Panc1 (cell line): ENCODE measurements around the gene TOP1. TPM values are rescaled to one million over a fixed set of nuclear protein-coding genes. Genes with fewer than 3 reads are reported as not detected.
A peak's percentile ranks its signal among the peaks of the same experiment; 100 is the strongest.
"Not testable (repeated sequence)": the region's sequence is repeated elsewhere in the genome, so short reads cannot be mapped to it uniquely, and the experiment has no call there.

Experiments
- ATAC-seq: fragments of 200-7000 bp; cut with Tn5 transposase; 2 replicates; pipeline ENCODE4 v1.9.1; 2020; ENCODE audit warnings: mild to moderate bottlenecking, moderate library complexity
- BruUV-seq: library from RNA; stranded (reverse); fragments of 400-500 nt; replicated peaks from 2 replicates; lab custom pipeline; 2021; lab: Mats Ljungman, UMichigan
- CTCF ChIA-PET: fragments of 300-600 bp; sonication (Branson Sonifier 250); formaldehyde crosslinking; loops from one replicate; lab custom pipeline; 2022; ENCODE audit warnings: antibody characterized with exemption; lab: Charles Lee
- POLR2A ChIA-PET: fragments of 300-600 bp; sonication (Branson Sonifier 250); formaldehyde crosslinking; loops from one replicate; lab custom pipeline; 2022; ENCODE audit warnings: antibody characterized with exemption; lab: Charles Lee
- DNase-seq: peaks from one replicate; pipeline ENCODE4 v3.0.0-alpha.2; 2010; ENCODE audit warnings: low read depth, low spot score
- H3K27ac ChIP-seq: 2 replicates; pipeline ENCODE4 v1.5.1; 2011; ENCODE audit warnings: mild to moderate bottlenecking, low read length, inconsistent platforms
- H3K27me3 ChIP-seq: fragments of 200-500 bp; sonication (Bioruptor generic); 2 replicates; pipeline ENCODE4 v1.6.0; 2014; ENCODE audit warnings: low read length, inconsistent platforms; ENCODE audit not compliant: control insufficient read depth, insufficient read depth
- H3K36me3 ChIP-seq: fragments of 200-500 bp; sonication (Bioruptor generic); 2 replicates; pipeline ENCODE4 v1.5.1; 2014; ENCODE audit warnings: inconsistent platforms, mild to moderate bottlenecking, low read length, moderate library complexity; ENCODE audit not compliant: control insufficient read depth, insufficient read depth
- H3K4me1 ChIP-seq: 2 replicates; pipeline ENCODE4 v1.5.1; 2011; ENCODE audit warnings: inconsistent platforms, mild to moderate bottlenecking, low read length, moderate library complexity; ENCODE audit not compliant: control insufficient read depth, insufficient read depth
- H3K4me3 ChIP-seq, 2 experiments: 2 replicates each; pipeline ENCODE4 v1.5.1; 2011 to 2012; ENCODE audit warnings: low read depth in 2 of 2, low read length in 2 of 2, mild to moderate bottlenecking in 2 of 2, inconsistent platforms in 1 of 2, moderate library complexity in 1 of 2
- H3K9me3 ChIP-seq: fragments of 200-500 bp; sonication (Bioruptor generic); 2 replicates; pipeline ENCODE4 v1.5.1; 2014; ENCODE audit warnings: low read depth, mild to moderate bottlenecking, inconsistent platforms, low read length, moderate library complexity; ENCODE audit not compliant: control insufficient read depth, insufficient read depth
- CTCF ChIP-seq: fragments of 450-650 bp; IDR thresholded peaks from 2 replicates; pipeline ENCODE4 v1.5.1; 2017; ENCODE audit warnings: mild to moderate bottlenecking
- POLR2AphosphoS5 ChIP-seq: IDR thresholded peaks from 2 replicates; pipeline ENCODE4 v1.6.1; 2012; ENCODE audit warnings: mild to moderate bottlenecking, low read depth, low read length, moderate library complexity
- REST ChIP-seq, 2 experiments: IDR thresholded peaks; 2 replicates each; pipeline ENCODE4 v1.6.1; 2011 to 2012; ENCODE audit warnings: low read depth in 2 of 2, control low read depth in 1 of 2, low read length in 1 of 2, mild to moderate bottlenecking in 1 of 2, moderate library complexity in 1 of 2; ENCODE audit not compliant: insufficient read depth in 1 of 2
- SIN3A ChIP-seq: IDR thresholded peaks from 2 replicates; pipeline ENCODE4 v1.6.1; 2012; ENCODE audit warnings: low read depth, mild to moderate bottlenecking, low read length, moderate library complexity, borderline replicate concordance; ENCODE audit not compliant: insufficient read depth
- TCF7L2 ChIP-seq: IDR thresholded peaks from 2 replicates; pipeline ENCODE4 v1.6.1; 2011; ENCODE audit warnings: mild to moderate bottlenecking, low read depth, low read length, inconsistent platforms
- in situ Hi-C: cut with HindIII; loops from 2 replicates; pipeline ENCODE4 v1.10.0; 2016; ENCODE audit warnings: low sequenced_read_pairs, low pct_unique_long_range_greater_than_20kb
- intact Hi-C: fragments of 100-400 bp; cut with micrococcal nuclease; formaldehyde crosslinking; loops from one replicate; pipeline ENCODE4 v1.10.0; 2022; ENCODE audit not compliant: unreplicated experiment
- total RNA-seq: library from RNA; stranded (reverse); gene quantifications from one replicate; pipeline ENCODE4 v1.2.1, GENCODE V29; 2021; ENCODE audit not compliant: unreplicated experiment

TOP1 gene
- total RNA-seq, 1 experiment from 2014 or later = 65.2 TPM

- intact Hi-C loops (no loop called here), in situ Hi-C loops (no loop called here)
- ChIA-PET POLR2A (no interaction called here), CTCF (interaction anchor here (0.7 kb wide), 2 partner anchors 12 to 92 kb away, joined by 4 read pairs; no protein-coding TSS in a partner anchor)
- DNase-seq (peak; percentile 98), ATAC-seq (peak; percentile 91)
- Histone ChIP-seq H3K27ac (peak overlapping the region; percentile 83), H3K4me3 (peak overlapping the region in 1 of 2 experiments; percentile 57; a peak in 3 of 4 replicates), H3K4me1 (peaks cover 15% of the 10 kb centered on the region), H3K36me3 (no peaks in the 10 kb centered on the region), H3K9me3 (peaks cover 5% of the 10 kb centered on the region; the same call in 1 of the 2 replicates), H3K27me3 (no peaks in the 10 kb centered on the region)
- BruUV-seq = no TSS peak
- TF ChIP-seq REST (IDR thresholded peaks at IDR 0.05; ENCODE audit: insufficient read depth in 1 of 2, low read depth in 2 of 2, low read length in 1 of 2) (no peak), CTCF (no peak), TCF7L2 (0 out of 2 replicates have a peak, but pooled peaks have one; percentile 16)
These were observed 25.3 kb upstream of the TOP1 start for GRCh38 chr20:41003143-41003935.

GRCh38 chr20:41003936-41004294 lies 24.7 kb upstream of the TOP1 start:
- peak overlapping the region in 1 of 2 experiments; percentile 57; a peak in 2 of 4 replicates for H3K4me3 ChIP-seq
- peaks cover 15% of the 10 kb centered on the region for H3K4me1 ChIP-seq
- POLR2A ChIA-PET, intact Hi-C loops, in situ Hi-C loops, H3K27me3 ChIP-seq, ATAC-seq, H3K36me3 ChIP-seq, DNase-seq, BruUV-seq, H3K9me3 ChIP-seq: not testable (repeated sequence)
- peak overlapping the region; percentile 83 for H3K27ac ChIP-seq
- CTCF ChIA-PET = interaction anchor here (0.7 kb wide), 1 partner anchor 91 kb away, joined by 4 read pairs; no protein-coding TSS in a partner anchor

- in situ Hi-C loops (no loop called here), intact Hi-C loops (no loop called here)
- ChIA-PET POLR2A (no interaction called here), CTCF (no interaction called here)
- Histone ChIP-seq H3K36me3 (no peaks in the 10 kb centered on the region), H3K9me3 (peaks cover 5% of the 10 kb centered on the region; the same call in 1 of the 2 replicates), H3K4me3 (no peak overlapping the region), H3K27me3 (no peaks in the 10 kb centered on the region), H3K27ac (peak overlapping the region; percentile 83), H3K4me1 (peaks cover 15% of the 10 kb centered on the region)
- DNase-seq (no peak), ATAC-seq (no peak)
- no TSS peak for BruUV-seq
- no peak for TF ChIP-seq CTCF
- TF ChIP-seq TCF7L2 = no peak
- TF ChIP-seq SIN3A = no peak
- no peak for TF ChIP-seq REST (IDR thresholded peaks at IDR 0.05; ENCODE audit: insufficient read depth in 1 of 2, low read depth in 2 of 2, low read length in 1 of 2)
- no peak for TF ChIP-seq POLR2AphosphoS5
These were observed 23.9 kb upstream of the TOP1 start for GRCh38 chr20:41004531-41005360.
